Measurements from ENCODE around the gene FARP1.
"Not testable (repeated sequence)": the region's sequence is repeated elsewhere in the genome, so short reads cannot be mapped to it uniquely, and the experiment has no call there.

Gene FARP1

GRCh38 chr13:98406427-98406826, 263.5 kb downstream of the FARP1 start:
- DNase-seq = no peak

DNA sequence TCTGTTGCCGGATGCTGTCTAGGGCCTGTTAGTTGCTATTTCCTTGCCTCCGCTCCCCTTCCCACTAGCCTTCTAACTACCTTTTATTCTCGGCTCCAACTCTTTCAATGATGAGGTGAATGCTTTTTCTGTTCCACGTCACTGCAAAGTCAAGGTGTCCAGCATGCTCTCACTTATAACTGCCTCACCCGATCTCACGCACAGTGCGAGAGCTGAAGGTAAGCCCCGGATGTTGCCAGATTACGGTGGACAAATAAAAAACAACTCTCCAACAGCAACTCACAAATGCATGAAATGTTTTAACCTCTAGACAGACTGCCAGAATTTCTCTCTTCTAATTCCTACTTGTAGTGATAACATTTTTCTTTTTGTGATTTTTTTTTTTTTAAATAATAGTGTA, 264.1 kb downstream of the FARP1 start:
- no peak for DNase-seq

DNA sequence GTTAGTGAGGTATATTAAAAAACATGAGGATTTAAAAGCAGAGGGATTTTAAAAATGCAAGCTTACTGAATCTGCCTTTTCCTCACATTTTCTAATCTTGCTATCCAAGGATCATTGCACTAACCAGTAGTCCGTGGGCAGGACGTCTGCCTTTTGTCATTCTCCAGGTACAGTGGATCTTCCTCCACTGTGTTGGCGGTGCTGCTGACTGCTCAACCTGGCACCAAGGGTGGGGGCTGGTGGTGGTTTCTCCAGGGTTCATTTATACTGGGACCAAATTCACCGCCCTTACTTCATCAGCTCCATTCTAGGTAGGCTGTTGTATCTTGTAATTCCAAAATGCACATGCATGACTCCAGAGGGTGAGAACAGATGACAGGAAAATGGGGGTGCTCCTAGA, 264.7 kb downstream of the FARP1 start:
- DNase-seq = no peak

GRCh38 chr13:98409281-98409680, 266.4 kb downstream of the FARP1 start:
- DNase-seq = no peak

DNA sequence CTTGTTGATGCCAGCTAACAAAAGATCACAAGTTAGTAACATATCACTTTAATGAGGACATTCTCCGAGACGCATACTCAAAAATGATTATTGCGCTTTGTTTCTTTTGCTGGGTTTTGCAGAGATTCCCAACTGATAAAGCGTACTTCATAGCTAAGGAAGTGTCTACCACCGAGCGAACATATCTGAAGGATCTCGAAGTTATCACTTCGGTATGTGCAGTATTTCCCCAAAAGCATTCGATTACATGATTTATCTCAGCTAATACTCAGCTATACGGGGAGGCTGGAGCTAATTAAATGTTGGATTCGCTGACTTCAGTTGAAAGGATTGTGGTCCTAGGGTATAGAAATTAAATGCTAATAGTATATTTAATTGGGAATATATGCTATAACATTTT, 267.7 kb downstream of the FARP1 start:
- DNase-seq = no peak

- DNase-seq = no peak
Observed at GRCh38 chr13:98411013-98411412, 268.1 kb downstream of the FARP1 start.

DNA sequence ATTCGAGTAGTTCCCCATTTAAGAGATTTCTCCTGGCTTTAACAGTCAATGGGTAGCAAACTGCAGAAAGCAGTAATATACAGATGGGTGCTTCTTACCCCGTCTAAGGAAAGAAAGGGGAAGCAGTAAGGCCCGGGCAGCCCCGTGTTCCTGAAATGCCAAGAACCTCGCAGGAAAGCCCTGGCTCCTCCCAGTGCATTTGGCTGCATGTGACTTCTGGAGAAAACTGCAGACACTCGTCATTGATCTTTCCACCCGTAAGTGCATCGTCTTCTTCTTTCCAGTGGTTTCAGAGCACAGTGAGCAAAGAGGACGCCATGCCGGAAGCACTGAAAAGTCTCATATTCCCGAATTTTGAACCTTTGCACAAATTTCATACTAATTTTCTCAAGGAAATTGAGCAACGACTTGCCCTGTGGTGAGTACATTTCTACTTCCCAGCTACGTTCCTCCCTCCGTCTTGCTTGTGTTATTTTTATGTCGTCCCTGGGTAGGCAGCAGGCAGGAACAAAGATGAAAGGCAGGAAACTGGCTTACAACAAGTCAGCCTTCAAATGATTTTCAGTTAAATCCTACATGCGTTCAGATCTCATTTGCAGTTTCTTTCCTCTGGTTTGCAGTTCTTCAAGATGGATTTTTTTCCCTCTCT, 268.8 kb downstream of the FARP1 start:
- DNase-seq = peak in 1 of 2 donors; percentile 45

- not testable (repeated sequence) for DNase-seq
Observed at GRCh38 chr13:98413278-98413677, 270.4 kb downstream of the FARP1 start.

GRCh38 chr13:98413796-98414195, 270.9 kb downstream of the FARP1 start:
- no peak for DNase-seq

GRCh38 chr13:98415326-98416070, 272.6 kb downstream of the FARP1 start:
- DNase-seq = no peak

DNA sequence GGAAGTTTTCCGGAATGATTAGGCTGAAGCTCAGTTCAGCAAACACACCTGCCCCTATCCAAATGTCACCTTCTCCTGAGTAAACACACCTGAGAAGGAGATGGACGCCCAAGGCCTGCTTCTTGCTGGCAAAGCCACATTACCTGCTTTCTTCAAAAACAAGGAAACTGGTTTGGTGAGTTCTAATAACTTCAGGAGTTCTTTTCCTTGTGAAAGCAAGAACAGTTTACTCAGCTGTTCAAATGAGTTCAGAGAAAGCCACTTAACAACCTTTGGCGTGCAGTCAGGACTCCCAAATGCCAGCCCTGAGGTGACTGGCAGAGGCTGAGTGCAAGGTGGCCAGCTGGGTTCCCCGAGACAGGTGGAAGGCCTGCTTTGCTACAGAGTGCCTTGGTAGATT, 273.5 kb downstream of the FARP1 start:
- no peak for DNase-seq

DNA sequence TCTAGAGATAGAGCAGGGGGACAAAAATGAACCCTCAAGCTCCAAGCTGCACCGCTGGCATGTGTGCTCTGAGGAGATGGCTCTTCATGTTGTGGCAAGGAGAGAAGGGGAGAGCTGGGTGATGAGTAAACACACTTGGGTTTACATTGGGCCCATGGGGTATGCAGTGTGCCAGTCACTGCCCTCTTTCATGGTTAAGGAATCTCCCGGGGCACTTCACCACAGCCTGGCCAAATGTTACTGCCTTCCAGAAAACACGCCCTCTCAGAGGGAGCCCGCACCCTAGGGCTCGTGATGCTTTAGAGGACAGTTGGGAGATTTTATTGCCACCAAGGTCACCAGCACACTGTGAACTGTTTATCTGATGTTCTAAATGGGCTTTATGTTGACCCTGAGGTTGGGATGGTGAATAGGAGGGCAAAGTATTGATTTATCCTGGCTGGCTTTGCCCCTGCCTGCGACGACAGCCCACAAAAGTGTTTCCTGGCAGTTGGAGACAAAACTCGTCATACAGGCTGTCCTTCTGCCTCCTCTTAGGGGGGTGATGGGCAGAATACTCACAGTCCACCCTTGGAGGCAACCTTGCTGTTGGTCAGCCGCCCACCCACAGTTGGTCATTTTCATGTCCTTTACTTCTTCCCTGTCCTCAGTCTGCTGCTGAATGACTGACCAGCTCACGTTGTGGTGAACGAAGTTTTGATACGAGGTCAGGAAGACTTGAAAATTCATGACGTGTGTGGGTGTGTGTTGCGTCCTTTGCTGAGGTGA, 277.1 kb downstream of the FARP1 start:
- no peak for DNase-seq

DNA sequence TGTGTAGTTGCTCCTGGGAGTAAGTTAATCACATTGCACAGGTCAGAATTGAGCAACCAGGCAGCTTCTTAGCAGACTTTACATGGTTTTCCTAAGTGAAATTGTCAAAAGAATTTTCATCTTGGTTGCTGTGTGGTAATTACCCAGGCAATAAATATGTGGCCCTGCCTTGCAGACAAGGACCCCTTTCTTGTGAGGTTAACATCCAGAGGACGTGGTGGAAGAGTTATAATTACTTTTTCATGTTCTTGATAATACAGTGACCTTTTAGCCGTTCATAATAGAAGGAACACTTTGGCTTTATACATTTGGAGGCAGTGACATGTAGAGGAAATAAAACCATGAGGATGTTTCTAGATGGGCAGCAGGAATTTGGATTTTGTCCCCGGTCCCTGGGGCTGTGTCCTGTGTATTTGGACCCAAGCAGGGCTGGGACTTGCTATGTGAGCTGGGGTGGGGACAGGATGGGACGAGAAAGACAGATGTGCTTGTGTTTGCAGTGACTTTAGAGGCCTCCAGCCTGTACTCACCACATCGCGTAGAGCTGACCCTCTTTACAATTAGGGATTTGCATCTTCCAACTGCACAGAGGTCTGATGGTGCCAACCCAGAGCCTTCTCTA, 277.8 kb downstream of the FARP1 start:
- no peak for DNase-seq

GRCh38 chr13:98422046-98422445, 279.2 kb downstream of the FARP1 start:
- no peak for DNase-seq

GRCh38 chr13:98423417-98423816, 280.5 kb downstream of the FARP1 start:
- no peak for DNase-seq

GRCh38 chr13:98427331-98427995, 284.6 kb downstream of the FARP1 start:
- no peak for DNase-seq

GRCh38 chr13:98428256-98428966, 285.5 kb downstream of the FARP1 start:
- no peak for DNase-seq

- DNase-seq = no peak
Observed at GRCh38 chr13:98429081-98429480, 286.2 kb downstream of the FARP1 start.

DNA sequence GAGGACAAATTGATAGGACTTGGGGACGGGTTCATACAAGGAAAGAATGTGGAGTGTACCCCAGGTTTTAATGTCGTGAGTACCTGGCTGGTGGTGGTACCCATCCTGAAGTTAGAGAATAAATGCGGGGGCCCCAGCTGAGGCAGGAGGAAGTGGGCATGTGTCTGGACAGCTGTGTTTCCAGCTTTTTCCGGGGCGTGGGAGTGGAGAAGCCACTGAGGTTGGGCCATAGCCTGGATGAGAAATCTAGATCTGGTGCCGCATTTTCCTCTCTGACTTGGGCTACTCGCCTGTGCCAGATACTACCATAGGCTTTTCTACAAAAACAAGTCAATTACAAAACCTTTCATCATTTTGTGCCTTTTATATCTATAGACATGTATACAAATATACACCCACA, 286.6 kb downstream of the FARP1 start:
- no peak for DNase-seq

DNA sequence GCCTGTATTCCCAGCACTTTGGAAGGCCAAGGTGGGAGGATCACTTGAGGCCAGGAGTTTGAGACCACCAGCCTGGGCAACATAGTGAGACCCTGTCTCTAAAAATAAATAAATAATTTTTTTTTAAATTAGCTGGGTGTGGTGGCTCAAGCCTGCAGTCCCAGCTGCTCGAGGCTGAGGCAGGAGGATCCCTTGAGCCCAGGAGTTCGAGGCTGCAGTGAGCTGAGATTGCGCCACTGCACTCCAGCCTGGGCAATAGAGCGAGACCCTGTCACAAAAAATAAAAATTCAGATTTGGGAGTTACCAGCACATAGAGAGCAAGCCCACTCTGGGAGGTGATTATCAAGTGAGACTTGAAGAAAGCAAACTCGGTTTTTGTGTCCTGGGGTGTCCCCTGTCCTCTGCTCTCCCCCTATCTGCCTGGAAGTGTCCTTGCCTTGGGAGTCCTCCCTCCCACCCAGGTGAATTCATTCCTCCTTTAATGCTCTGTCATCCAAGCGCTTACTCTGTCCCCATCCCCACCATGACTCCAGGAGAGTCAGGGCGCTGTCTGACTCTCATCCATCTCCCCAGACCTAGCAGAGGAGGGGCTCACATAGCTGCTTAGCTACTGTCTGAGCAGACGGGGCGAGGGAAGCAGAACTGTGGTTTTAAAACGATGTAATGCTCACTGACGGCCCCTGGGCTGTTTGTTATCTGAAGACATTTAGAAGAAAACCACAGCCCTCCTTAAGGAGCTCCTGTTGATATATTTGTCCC, 287.3 kb downstream of the FARP1 start:
- no peak for DNase-seq

DNA sequence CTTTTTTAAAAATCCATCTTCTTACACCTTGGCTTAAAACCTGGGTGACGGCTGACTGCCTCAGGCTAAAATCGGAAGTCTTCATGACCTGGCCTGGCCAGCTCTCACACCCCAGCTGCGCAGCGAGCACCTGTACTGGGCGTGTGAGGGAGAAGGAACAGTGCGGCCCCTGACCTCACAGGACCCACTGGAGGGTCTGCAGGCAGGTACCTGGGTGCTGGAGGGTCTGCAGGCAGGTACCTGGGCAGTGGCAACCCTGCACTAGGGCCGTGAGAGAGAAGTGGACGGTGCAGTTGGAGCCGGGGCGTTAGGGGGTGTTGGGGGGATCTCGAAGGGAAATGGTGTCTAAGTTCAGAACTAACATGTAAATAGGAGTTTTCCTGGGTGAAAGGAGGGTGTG, 289.7 kb downstream of the FARP1 start:
- DNase-seq = no peak

Measured in CD4-positive, alpha-beta T cell treated with Interleukin-4 for 1 hour (primary cell).